Activated CD8-positive, alpha-beta memory T cell treated with anti-CD3 and anti-CD28 coated beads for 4 hours (primary cell): ENCODE data around the gene SPRR2D.
"Not testable (repeated sequence)": the region's sequence is repeated elsewhere in the genome, so short reads cannot be mapped to it uniquely, and the experiment has no call there.

Experiments used
- DNase-seq, 2 donors: peaks; one replicate each; pipeline ENCODE4 v3.0.0-alpha.2; 2020; ENCODE audit warnings: low read depth in 2 of 2

Gene SPRR2D

GRCh38 chr1:153040950-153041631, at the start of gene SPRR2D:
TSS of gene SPRR2D (minus strand) at chr1:153041120. CDS start at chr1:153040346, 774 bp downstream.
- DNase-seq: no peak

- DNase-seq: no peak
Measured at GRCh38 chr1:153087652-153088051, 46.7 kb upstream of the SPRR2D start.

- no peak for DNase-seq
Measured at GRCh38 chr1:153081736-153082135, 40.8 kb upstream of the SPRR2D start.

- DNase-seq: no peak
Measured at GRCh38 chr1:153072806-153073726, 32.1 kb upstream of the SPRR2D start.

GRCh38 chr1:153071511-153071910, 30.6 kb upstream of the SPRR2D start, which contains the start of gene SPRR2B:
TSS of gene SPRR2B (minus strand) at chr1:153071611. CDS start at chr1:153070839, 772 bp downstream.
- DNase-seq: no peak

GRCh38 chr1:153070243-153070642, 29.3 kb upstream of the SPRR2D start:
- DNase-seq: no peak

GRCh38 chr1:153058826-153059784, 18.2 kb upstream of the SPRR2D start:
- DNase-seq: no peak

- DNase-seq: no peak
Measured at GRCh38 chr1:153058154-153058553, 17.2 kb upstream of the SPRR2D start.

GRCh38 chr1:153057375-153057774, 16.5 kb upstream of the SPRR2D start, which contains the start of gene SPRR2A:
TSS of gene SPRR2A (minus strand) at chr1:153057512. CDS start at chr1:153056735, 777 bp downstream.
- no peak for DNase-seq

- not testable (repeated sequence) for DNase-seq
Measured at GRCh38 chr1:153056111-153056510, 15.2 kb upstream of the SPRR2D start.

- DNase-seq: no peak
Measured at GRCh38 chr1:153049211-153049610, 8.3 kb upstream of the SPRR2D start.

- DNase-seq: no peak
Measured at GRCh38 chr1:153035211-153035610, 5.7 kb downstream of the SPRR2D start.

GRCh38 chr1:153032677-153033308, 8.1 kb downstream of the SPRR2D start:
- no peak for DNase-seq

- DNase-seq: no peak
Measured at GRCh38 chr1:153032073-153032472, 8.8 kb downstream of the SPRR2D start.

GRCh38 chr1:153030895-153031294, 10.0 kb downstream of the SPRR2D start, which contains the start of gene SPRR1B:
TSS of gene SPRR1B (plus strand) at chr1:153031203. CDS start at chr1:153032346, 1,143 bp downstream.
- DNase-seq: no peak

GRCh38 chr1:153028766-153029165, 12.2 kb downstream of the SPRR2D start:
- DNase-seq: no peak

GRCh38 chr1:153025797-153026196, 15.1 kb downstream of the SPRR2D start:
- no peak for DNase-seq

- DNase-seq: no peak
Measured at GRCh38 chr1:153024413-153024812, 16.5 kb downstream of the SPRR2D start.

GRCh38 chr1:153023109-153023508, 17.8 kb downstream of the SPRR2D start:
- DNase-seq: no peak

- DNase-seq: not testable (repeated sequence)
Measured at GRCh38 chr1:153022340-153022739, 18.6 kb downstream of the SPRR2D start.

GRCh38 chr1:153021829-153022228, 19.1 kb downstream of the SPRR2D start:
- DNase-seq: not testable (repeated sequence)
